Testis (tissue), 2 donors: Measurements from ENCODE around the gene NCMAP.

ENCODE experiments used
- POLR2A ChIP-seq: fragments of 450-650 bp; IDR thresholded peaks from one replicate; pipeline ENCODE4 v1.6.1; 2017; ENCODE audit warnings: antibody characterized with exemption, mild to moderate bottlenecking, moderate library complexity
- TF ChIP-seq, protein P1 (sequence below), 3 experiments: fragments of 450-650 bp in 2 of 3; fragments of 200-600 bp in 1 of 3; sonication (generic) in 1 of 3; IDR thresholded peaks; one replicate each; pipeline ENCODE4 v1.5.1; 2016 to 2019; ENCODE audit warnings: antibody characterized with exemption in 3 of 3, mild to moderate bottlenecking in 2 of 3, moderate library complexity in 1 of 3

DNA sequence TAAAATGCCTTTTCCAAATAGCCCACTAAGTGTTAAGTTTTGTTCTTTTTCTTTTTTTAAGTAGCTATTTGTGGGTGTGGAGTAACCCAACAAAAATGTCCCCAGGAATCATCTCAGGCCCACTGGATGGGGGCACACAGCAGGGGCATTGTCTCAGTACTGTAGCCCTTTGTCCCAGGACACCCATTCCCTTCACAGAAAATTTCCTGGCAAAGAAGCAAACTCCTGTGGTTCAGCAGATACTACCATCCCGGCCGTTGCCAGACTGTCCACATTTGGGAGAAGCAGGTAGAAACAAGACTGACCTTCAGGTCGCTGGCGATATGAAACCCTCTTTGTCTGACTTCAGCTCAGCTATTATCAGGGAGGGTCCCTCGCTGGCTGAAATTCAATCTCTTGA is 63.5 kb downstream of the NCMAP start:
- TF ChIP-seq, protein P1, sequence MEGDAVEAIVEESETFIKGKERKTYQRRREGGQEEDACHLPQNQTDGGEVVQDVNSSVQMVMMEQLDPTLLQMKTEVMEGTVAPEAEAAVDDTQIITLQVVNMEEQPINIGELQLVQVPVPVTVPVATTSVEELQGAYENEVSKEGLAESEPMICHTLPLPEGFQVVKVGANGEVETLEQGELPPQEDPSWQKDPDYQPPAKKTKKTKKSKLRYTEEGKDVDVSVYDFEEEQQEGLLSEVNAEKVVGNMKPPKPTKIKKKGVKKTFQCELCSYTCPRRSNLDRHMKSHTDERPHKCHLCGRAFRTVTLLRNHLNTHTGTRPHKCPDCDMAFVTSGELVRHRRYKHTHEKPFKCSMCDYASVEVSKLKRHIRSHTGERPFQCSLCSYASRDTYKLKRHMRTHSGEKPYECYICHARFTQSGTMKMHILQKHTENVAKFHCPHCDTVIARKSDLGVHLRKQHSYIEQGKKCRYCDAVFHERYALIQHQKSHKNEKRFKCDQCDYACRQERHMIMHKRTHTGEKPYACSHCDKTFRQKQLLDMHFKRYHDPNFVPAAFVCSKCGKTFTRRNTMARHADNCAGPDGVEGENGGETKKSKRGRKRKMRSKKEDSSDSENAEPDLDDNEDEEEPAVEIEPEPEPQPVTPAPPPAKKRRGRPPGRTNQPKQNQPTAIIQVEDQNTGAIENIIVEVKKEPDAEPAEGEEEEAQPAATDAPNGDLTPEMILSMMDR (IDR thresholded peaks at IDR 0.05): no peak
- no peak for TF ChIP-seq POLR2A
